Activated CD8-positive, alpha-beta T cell treated with anti-CD3 and anti-CD28 coated beads for 36 hours (primary cell): Measurements from ENCODE around the gene DIS3L. TPM values are rescaled to one million over a fixed set of nuclear protein-coding genes. Genes with fewer than 3 reads are reported as not detected.
"Not testable (repeated sequence)": the region's sequence is repeated elsewhere in the genome, so short reads cannot be mapped to it uniquely, and the experiment has no call there.

ENCODE experiments used
- ATAC-seq: fragments of 200-7000 bp; cut with Tn5 transposase; one replicate; pipeline ENCODE4 v1.10.0; 2021; ENCODE audit warnings: mild to moderate bottlenecking, moderate library complexity
- CTCF ChIA-PET: fragments of 350-600 bp; sonication (Branson Sonifier 250); formaldehyde crosslinking; loops from one replicate; lab custom pipeline; 2021; ENCODE audit warnings: antibody characterized with exemption; lab: Charles Lee
- POLR2A ChIA-PET: fragments of 350-600 bp; sonication (Branson Sonifier 250); formaldehyde crosslinking; loops from one replicate; lab custom pipeline; 2021; ENCODE audit warnings: antibody characterized with exemption; lab: Charles Lee
- DNase-seq: peaks from one replicate; pipeline ENCODE4 v3.0.0-alpha.2; 2020
- H3K27ac Mint-ChIP-seq: one replicate; pipeline ENCODE4 v1.8.0; 2021; ENCODE audit warnings: mild to moderate bottlenecking, mixed read lengths
- H3K27me3 Mint-ChIP-seq: one replicate; pipeline ENCODE4 v1.8.0; 2021; ENCODE audit warnings: mixed read lengths
- H3K36me3 Mint-ChIP-seq: one replicate; pipeline ENCODE4 v1.8.0; 2021; ENCODE audit warnings: low read depth, mixed read lengths
- H3K4me1 Mint-ChIP-seq: one replicate; pipeline ENCODE4 v1.8.0; 2021; ENCODE audit warnings: low read depth, mixed read lengths
- H3K4me3 Mint-ChIP-seq: one replicate; pipeline ENCODE4 v1.8.0; 2021; ENCODE audit warnings: mild to moderate bottlenecking, moderate library complexity, mixed read lengths
- H3K9me3 Mint-ChIP-seq: one replicate; pipeline ENCODE4 v1.8.0; 2021; ENCODE audit warnings: mixed read lengths
- intact Hi-C: fragments of 100-400 bp; cut with micrococcal nuclease; formaldehyde crosslinking; loops from one replicate; pipeline ENCODE4 v1.10.0; 2022
- total RNA-seq, 2 experiments: library from RNA; stranded (reverse); gene quantifications; one replicate each; pipeline ENCODE4 v1.2.3, GENCODE V29; 2021
- TF ChIP-seq, protein P1 (sequence below): fragments of 200-600 bp; IDR thresholded peaks from one replicate; pipeline ENCODE4 v1.8.0; 2022; ENCODE audit warnings: antibody characterized with exemption, mild to moderate bottlenecking

DIS3L gene
- total RNA-seq, 2 experiments from 2014 or later = 23.6 to 23.7 TPM

- no peaks in the 10 kb centered on the region for H3K36me3 Mint-ChIP-seq
- DNase-seq (peak; percentile 70), ATAC-seq (peak; percentile 93)
- CTCF ChIA-PET = interaction anchor here (1.4 to 2.7 kb wide), 3 partner anchors 13 to 128 kb away, joined by 3 to 11 read pairs (median 4); partner anchors contain the start of genes SNAPC5 and TIPIN
- TF ChIP-seq, protein P1, sequence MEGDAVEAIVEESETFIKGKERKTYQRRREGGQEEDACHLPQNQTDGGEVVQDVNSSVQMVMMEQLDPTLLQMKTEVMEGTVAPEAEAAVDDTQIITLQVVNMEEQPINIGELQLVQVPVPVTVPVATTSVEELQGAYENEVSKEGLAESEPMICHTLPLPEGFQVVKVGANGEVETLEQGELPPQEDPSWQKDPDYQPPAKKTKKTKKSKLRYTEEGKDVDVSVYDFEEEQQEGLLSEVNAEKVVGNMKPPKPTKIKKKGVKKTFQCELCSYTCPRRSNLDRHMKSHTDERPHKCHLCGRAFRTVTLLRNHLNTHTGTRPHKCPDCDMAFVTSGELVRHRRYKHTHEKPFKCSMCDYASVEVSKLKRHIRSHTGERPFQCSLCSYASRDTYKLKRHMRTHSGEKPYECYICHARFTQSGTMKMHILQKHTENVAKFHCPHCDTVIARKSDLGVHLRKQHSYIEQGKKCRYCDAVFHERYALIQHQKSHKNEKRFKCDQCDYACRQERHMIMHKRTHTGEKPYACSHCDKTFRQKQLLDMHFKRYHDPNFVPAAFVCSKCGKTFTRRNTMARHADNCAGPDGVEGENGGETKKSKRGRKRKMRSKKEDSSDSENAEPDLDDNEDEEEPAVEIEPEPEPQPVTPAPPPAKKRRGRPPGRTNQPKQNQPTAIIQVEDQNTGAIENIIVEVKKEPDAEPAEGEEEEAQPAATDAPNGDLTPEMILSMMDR = no peak
- peaks cover 14% of the 10 kb centered on the region for H3K4me1 Mint-ChIP-seq
- H3K27ac Mint-ChIP-seq = peak overlapping the region; percentile 90
- intact Hi-C loops = no loop called here
- H3K4me3 Mint-ChIP-seq = peak overlapping the region; percentile 49
- H3K9me3 Mint-ChIP-seq = peaks cover 4% of the 10 kb centered on the region
- POLR2A ChIA-PET = interaction anchor here (0.7 to 2.2 kb wide), 11 partner anchors 12 to 134 kb away, joined by 3 to 12 read pairs (median 5); partner anchors contain the start of genes RPL4, SNAPC5, TIPIN and ZWILCH
- H3K27me3 Mint-ChIP-seq = no peaks in the 10 kb centered on the region
Observed at GRCh38 chr15:66369773-66370651, 76.6 kb downstream of the DIS3L start.

- no peak overlapping the region for H3K4me3 Mint-ChIP-seq
- ChIA-PET CTCF (interaction anchor here (1.1 kb wide), 1 partner anchor 124 kb away, joined by 3 read pairs; the partner anchor contains the start of gene SNAPC5), POLR2A (no interaction called here)
Observed at GRCh38 chr15:66374179-66374578, 80.8 kb downstream of the DIS3L start.

DNA sequence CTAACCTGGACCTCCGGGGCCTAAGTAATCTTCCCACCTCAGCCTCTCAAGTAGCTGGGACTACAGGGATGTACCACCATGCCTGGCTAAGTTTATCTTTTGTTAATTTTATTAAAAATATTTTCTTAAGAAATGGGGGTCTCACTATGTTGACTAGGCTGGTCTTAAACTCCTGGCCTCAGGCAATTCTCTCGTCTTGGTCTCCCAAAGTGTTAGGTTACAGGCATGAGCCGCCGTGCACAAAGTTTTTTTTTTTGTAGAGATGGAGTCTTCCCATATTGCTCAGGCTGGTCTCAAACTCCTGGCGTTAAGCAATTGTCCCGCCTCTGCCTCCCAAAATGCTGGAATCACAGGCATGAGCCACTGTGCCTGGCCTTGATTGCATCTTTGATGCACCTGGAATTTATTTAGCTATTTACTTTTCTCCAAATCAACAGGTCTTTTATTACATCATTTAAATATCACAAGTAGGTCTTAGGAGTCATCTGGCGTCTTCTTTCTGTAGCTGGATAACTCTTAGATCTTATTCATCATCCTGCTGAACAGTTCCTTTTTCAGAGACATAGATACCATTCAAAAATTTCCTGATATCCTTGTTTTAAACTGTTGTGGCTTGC, 85.6 kb downstream of the DIS3L start:
- CTCF ChIA-PET = interaction anchor here (0.7 to 1.4 kb wide), 2 partner anchors 8 to 120 kb away, joined by 3 to 7 read pairs; partner anchors contain the start of gene MAP2K1
- Mint-ChIP-seq H3K27ac (no peak overlapping the region), H3K9me3 (peaks cover 4% of the 10 kb centered on the region), H3K4me1 (no peaks in the 10 kb centered on the region), H3K27me3 (no peaks in the 10 kb centered on the region), H3K36me3 (peaks cover 2% of the 10 kb centered on the region), H3K4me3 (no peak overlapping the region)
- TF ChIP-seq, protein P1 = no peak
- DNase-seq (no peak), ATAC-seq (no peak)
- POLR2A ChIA-PET = no interaction called here
- intact Hi-C loops = no loop called here

More at GRCh38 chr15:66374179-66374578, 80.8 kb downstream of the DIS3L start:
- H3K9me3 Mint-ChIP-seq = peaks cover 4% of the 10 kb centered on the region
- DNase-seq (no peak), ATAC-seq (no peak)
- no peak overlapping the region for H3K27ac Mint-ChIP-seq
- intact Hi-C loops = no loop called here
- H3K36me3 Mint-ChIP-seq = no peaks in the 10 kb centered on the region
- H3K4me1 Mint-ChIP-seq = peaks cover 14% of the 10 kb centered on the region
- no peaks in the 10 kb centered on the region for H3K27me3 Mint-ChIP-seq
- TF ChIP-seq, protein P1 = no peak

- POLR2A ChIA-PET, H3K36me3 Mint-ChIP-seq, H3K4me1 Mint-ChIP-seq, H3K27me3 Mint-ChIP-seq, DNase-seq, H3K27ac Mint-ChIP-seq, intact Hi-C loops, H3K4me3 Mint-ChIP-seq, H3K9me3 Mint-ChIP-seq, ATAC-seq: not testable (repeated sequence)
- CTCF ChIA-PET = interaction anchor here (1.3 kb wide), 1 partner anchor 117 kb away, joined by 4 read pairs; no protein-coding TSS in a partner anchor
Observed at GRCh38 chr15:66381376-66381775, 88.0 kb downstream of the DIS3L start.

Other genes starting within 250 kb of the DIS3L start
- gene MEGF11, start 39.8 kb upstream of the DIS3L start, total RNA-seq = not detected
- 10 to 100 TPM; 49.8 to 50.1 TPM for gene TIPIN, start 63.1 kb downstream of the DIS3L start, total RNA-seq
- 100 to 1,000 TPM; 117 to 118 TPM for gene MAP2K1, start 93.3 kb downstream of the DIS3L start, total RNA-seq
- gene SNAPC5, start 204.2 kb downstream of the DIS3L start, total RNA-seq = 10 to 100 TPM; 27.7 to 31.4 TPM
- 1,000 to 10,000 TPM; 5,254 to 5,310 TPM for gene RPL4, start 211.3 kb downstream of the DIS3L start, total RNA-seq
- 10 to 100 TPM; 29.9 to 30.2 TPM for gene ZWILCH, start 211.8 kb downstream of the DIS3L start, total RNA-seq